Ishikawa (cell line): ENCODE results near the gene SEMA3D.

Experiments used
- EGR1 ChIP-seq: IDR thresholded peaks from 2 replicates; pipeline ENCODE4 v1.6.1; 2012
- EP300 ChIP-seq: IDR thresholded peaks from 2 replicates; pipeline ENCODE4 v1.6.1; 2012; ENCODE audit warnings: borderline replicate concordance
- TAF1 ChIP-seq: IDR thresholded peaks from 2 replicates; pipeline ENCODE4 v1.6.1; 2012; ENCODE audit warnings: low read depth, mild to moderate bottlenecking
- TF ChIP-seq, protein P1 (sequence below): IDR thresholded peaks from 2 replicates; pipeline ENCODE4 v1.6.1; 2012; ENCODE audit warnings: low read depth, mild to moderate bottlenecking
- TF ChIP-seq, protein P2 (sequence below): IDR thresholded peaks from 2 replicates; pipeline ENCODE4 v1.6.1; 2012

DNA sequence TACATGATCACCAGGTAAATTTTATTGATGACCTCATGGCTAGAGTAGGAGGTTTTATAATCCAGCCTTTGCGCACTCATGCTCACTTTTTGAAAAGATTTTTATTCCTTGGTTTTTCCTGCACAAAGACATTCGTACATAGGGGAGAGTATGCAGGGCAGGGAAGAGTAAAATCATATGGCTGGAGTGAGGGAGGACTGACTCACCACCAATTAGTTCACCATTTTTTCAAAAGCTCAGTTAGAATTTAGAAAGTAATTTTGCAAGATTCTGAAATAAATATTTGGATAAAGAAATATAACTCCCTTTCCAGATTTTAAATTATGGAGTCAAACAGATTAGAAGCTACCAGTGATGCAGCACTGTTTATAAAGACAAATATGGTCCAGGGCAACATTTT lies 111.9 kb downstream of the SEMA3D start:
- TF ChIP-seq, protein P1, sequence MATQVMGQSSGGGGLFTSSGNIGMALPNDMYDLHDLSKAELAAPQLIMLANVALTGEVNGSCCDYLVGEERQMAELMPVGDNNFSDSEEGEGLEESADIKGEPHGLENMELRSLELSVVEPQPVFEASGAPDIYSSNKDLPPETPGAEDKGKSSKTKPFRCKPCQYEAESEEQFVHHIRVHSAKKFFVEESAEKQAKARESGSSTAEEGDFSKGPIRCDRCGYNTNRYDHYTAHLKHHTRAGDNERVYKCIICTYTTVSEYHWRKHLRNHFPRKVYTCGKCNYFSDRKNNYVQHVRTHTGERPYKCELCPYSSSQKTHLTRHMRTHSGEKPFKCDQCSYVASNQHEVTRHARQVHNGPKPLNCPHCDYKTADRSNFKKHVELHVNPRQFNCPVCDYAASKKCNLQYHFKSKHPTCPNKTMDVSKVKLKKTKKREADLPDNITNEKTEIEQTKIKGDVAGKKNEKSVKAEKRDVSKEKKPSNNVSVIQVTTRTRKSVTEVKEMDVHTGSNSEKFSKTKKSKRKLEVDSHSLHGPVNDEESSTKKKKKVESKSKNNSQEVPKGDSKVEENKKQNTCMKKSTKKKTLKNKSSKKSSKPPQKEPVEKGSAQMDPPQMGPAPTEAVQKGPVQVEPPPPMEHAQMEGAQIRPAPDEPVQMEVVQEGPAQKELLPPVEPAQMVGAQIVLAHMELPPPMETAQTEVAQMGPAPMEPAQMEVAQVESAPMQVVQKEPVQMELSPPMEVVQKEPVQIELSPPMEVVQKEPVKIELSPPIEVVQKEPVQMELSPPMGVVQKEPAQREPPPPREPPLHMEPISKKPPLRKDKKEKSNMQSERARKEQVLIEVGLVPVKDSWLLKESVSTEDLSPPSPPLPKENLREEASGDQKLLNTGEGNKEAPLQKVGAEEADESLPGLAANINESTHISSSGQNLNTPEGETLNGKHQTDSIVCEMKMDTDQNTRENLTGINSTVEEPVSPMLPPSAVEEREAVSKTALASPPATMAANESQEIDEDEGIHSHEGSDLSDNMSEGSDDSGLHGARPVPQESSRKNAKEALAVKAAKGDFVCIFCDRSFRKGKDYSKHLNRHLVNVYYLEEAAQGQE: no peak
- TF ChIP-seq EP300 (no peak), TAF1 (no peak), EGR1 (no peak)
- TF ChIP-seq, protein P2, sequence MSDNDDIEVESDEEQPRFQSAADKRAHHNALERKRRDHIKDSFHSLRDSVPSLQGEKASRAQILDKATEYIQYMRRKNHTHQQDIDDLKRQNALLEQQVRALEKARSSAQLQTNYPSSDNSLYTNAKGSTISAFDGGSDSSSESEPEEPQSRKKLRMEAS: no peak
